GM21723 (cell line): ENCODE results near the gene FANCI.

Experiments used
- ATAC-seq: cut with Tn5 transposase; IDR thresholded peaks from one replicate; pipeline ENCODE4 v1.9.1; 2021; ENCODE audit warnings: mild to moderate bottlenecking, moderate library complexity; ENCODE audit not compliant: unreplicated experiment

FANCI gene

GRCh38 chr15:89359471-89360293 lies 115.9 kb downstream of the FANCI start:
- ATAC-seq, result no peak

GRCh38 chr15:89360294-89360971 lies 116.7 kb downstream of the FANCI start:
- no peak for ATAC-seq

GRCh38 chr15:89361451-89362202 lies 117.8 kb downstream of the FANCI start:
- ATAC-seq, result no peak

GRCh38 chr15:89362203-89363101 lies 118.7 kb downstream of the FANCI start:
- no peak for ATAC-seq

GRCh38 chr15:89363133-89363532 lies 119.4 kb downstream of the FANCI start:
- no peak for ATAC-seq

- no peak for ATAC-seq
Observed at GRCh38 chr15:89363770-89364169, 120.0 kb downstream of the FANCI start.

- ATAC-seq, result no peak
Observed at GRCh38 chr15:89364341-89364740, 120.6 kb downstream of the FANCI start.

GRCh38 chr15:89364741-89365450 lies 121.1 kb downstream of the FANCI start:
- ATAC-seq, result no peak

GRCh38 chr15:89365462-89366065 lies 121.8 kb downstream of the FANCI start:
- ATAC-seq, result no peak
